Measurements from ENCODE around the gene PTCH2. TPM values are rescaled to one million over a fixed set of nuclear protein-coding genes. Genes with fewer than 3 reads are reported as not detected.
A peak's percentile ranks its signal among the peaks of the same experiment; 100 is the strongest.

PTCH2 gene
- total and polyA plus RNA-seq, 2 of the 13 experiments (the other 11 are each of a cell fraction or from before 2014, with no cell fraction given): 0.60 to 1.5 TPM

DNA sequence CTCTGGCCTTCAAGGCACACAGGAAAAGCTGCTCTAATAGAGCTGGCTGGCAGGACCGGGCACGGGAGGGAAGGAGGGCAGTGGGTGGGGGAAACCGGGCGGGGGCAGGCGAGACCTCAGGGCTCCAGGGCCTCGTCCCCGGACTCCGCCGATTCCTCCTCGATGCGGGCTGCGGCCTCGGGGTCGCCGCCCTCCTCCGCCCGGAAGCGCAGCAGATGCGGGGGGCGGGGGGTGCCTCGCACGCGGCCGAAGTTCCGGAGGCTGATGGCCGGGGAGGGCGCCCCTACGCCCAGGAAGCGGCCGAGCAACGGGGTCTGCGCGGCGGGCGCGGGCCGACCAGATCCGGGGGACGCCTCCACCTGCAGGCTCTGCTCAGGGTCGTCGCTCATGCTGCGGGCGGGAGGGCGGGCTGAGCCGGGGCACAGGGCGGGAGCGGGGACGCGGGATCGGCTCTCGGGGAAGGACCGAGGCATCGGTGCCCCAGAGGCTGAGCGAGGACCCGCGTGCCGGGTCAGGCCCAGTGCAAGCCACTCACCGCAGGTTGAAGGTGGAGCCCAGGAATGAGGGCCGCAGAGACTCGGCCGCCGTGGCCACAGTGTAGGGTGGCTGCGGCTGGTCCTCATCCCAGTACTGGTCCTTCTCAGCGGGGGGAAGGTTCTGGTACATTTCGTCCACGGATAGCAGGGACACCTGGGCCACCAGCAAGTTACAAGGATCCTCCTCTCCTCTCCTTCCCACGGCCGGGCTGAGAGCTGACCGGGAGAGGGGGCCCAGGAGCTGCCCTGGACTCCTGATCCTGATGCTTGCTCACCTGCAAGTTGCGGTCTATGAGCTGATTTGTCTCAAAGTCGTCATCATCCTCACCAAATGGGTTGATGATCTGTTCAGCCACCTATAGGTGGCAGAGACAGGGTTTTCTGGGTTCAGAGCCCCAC, 58.7 kb downstream of the PTCH2 start:
- in situ Hi-C loops (cut with HindIII; ENCODE audit: extremely low pct_ligation_motif_present, low pct_unique_long_range_greater_than_20kb) (no loop called here), intact Hi-C loops (cut with micrococcal nuclease; ENCODE audit: unreplicated experiment) (loop anchor here (5.0 kb wide), 2 partner anchors 33 to 52 kb away; partner anchors contain the start of gene RNU5D-1)
- FAIRE-seq: peak; percentile 63
- no peak overlapping the region for H2AFZ ChIP-seq (ENCODE audit: low read length)
- peaks cover 53% of the 10 kb centered on the region for H3K4me1 ChIP-seq (ENCODE audit: insufficient read depth, low read length)
- WGBS (ENCODE audit: low lambda C conversion rate): under 1% methylated on average over 22 of the region's 71 CpGs
- peak overlapping the region; percentile 54 to 79 (median 61) for H3K4me3 ChIP-seq (replicated peaks in 1 of 3; ENCODE audit: insufficient read depth in 1 of 3, low read depth in 2 of 3, low read length in 3 of 3)
- no peaks in the 10 kb centered on the region for H3K36me3 ChIP-seq (replicated peaks in 1 of 2; ENCODE audit: control insufficient read depth in 1 of 2, insufficient read depth in 2 of 2, low read length in 2 of 2)
- BruUV-seq (replicated peaks): no TSS peak
- peak; percentile 69 for ATAC-seq
- H4K20me1 ChIP-seq (ENCODE audit: insufficient read depth, low read length): peaks cover 4% of the 10 kb centered on the region; the same call in 1 of the 2 replicates
- CTCF ChIA-PET (ENCODE audit: low intra/inter-chr PET ratio, low total read pairs): interaction anchor here (0.8 kb wide), 1 partner anchor 53 kb away, joined by 3 read pairs; the partner anchor contains the start of gene RNU5D-1
- peaks cover 3 to 13% of the 10 kb centered on the region in 2 experiments; a peak in 2 of 5 replicates for H3K27me3 ChIP-seq (ENCODE audit: control insufficient read depth in 1 of 2, insufficient read depth in 2 of 2, low read length in 2 of 2)
- POLR2A ChIA-PET: interaction anchor here (0.6 to 3.6 kb wide), 15 partner anchors 9 to 519 kb away, joined by 3 to 47 read pairs (median 5); partner anchors contain the start of genes BTBD19, DYNLT4, EIF2B3 and PLK3
- no peaks in the 10 kb centered on the region for H3K79me2 ChIP-seq (ENCODE audit: insufficient read depth, low read length)
- H3K9me3 ChIP-seq (ENCODE audit: low read length): no peaks in the 10 kb centered on the region
- DNase-seq (ENCODE audit: low spot score): peak; percentile 59
- H3K27ac ChIP-seq (ENCODE audit: extremely low read length, insufficient read depth, low read length): peak overlapping the region; percentile 71
- H3K4me2 ChIP-seq (ENCODE audit: low read depth, low read length): peak overlapping the region; percentile 76
- H3K9ac ChIP-seq (ENCODE audit: insufficient read depth, low read depth, low read length): peak overlapping the region; percentile 83
- TF ChIP-seq ETV5 (CRISPR knock-in tag; IDR thresholded peaks at IDR 0.05; ENCODE audit: borderline replicate concordance): peak; percentile 96
- no peak for TF ChIP-seq MTF2 (CRISPR knock-in tag; IDR thresholded peaks at IDR 0.05; ENCODE audit: borderline replicate concordance)
- TF ChIP-seq SRF (IDR thresholded peaks at IDR 0.05; ENCODE audit: low read depth, low read length): no peak
- TF ChIP-seq NR2C2 (CRISPR knock-in tag; IDR thresholded peaks at IDR 0.05; ENCODE audit: borderline replicate concordance): no peak; the same call in 1 of the 2 replicates
- 0 out of 2 replicates have a peak, but pooled peaks have one; percentile 59 for TF ChIP-seq ELF1 (CRISPR knock-in tag; IDR thresholded peaks at IDR 0.05)
- TF ChIP-seq CREB1 (IDR thresholded peaks at IDR 0.05): no peak
- TF ChIP-seq CREB1 (CRISPR knock-in tag; IDR thresholded peaks at IDR 0.05): no peak
- TF ChIP-seq ADNP (CRISPR knock-in tag; IDR thresholded peaks at IDR 0.05): no peak
- TF ChIP-seq ZBTB34 (CRISPR knock-in tag; IDR thresholded peaks at IDR 0.05): peak; percentile 50; the same call in 1 of the 2 replicates
- no peak for TF ChIP-seq ZNF143 (CRISPR knock-in tag; IDR thresholded peaks at IDR 0.05)
- TF ChIP-seq ZNF10 (CRISPR knock-in tag; IDR thresholded peaks at IDR 0.05; ENCODE audit: borderline replicate concordance, low read depth): no peak
- TF ChIP-seq ZNF850 (CRISPR knock-in tag; conservative IDR thresholded peaks at IDR 0.05): peak; percentile 80; the same call in 1 of the 2 replicates
- TF ChIP-seq MIER2 (CRISPR knock-in tag; IDR thresholded peaks at IDR 0.05): no peak
- no peak for TF ChIP-seq MEF2D (CRISPR knock-in tag; IDR thresholded peaks at IDR 0.05)
- TF ChIP-seq, protein P1, sequence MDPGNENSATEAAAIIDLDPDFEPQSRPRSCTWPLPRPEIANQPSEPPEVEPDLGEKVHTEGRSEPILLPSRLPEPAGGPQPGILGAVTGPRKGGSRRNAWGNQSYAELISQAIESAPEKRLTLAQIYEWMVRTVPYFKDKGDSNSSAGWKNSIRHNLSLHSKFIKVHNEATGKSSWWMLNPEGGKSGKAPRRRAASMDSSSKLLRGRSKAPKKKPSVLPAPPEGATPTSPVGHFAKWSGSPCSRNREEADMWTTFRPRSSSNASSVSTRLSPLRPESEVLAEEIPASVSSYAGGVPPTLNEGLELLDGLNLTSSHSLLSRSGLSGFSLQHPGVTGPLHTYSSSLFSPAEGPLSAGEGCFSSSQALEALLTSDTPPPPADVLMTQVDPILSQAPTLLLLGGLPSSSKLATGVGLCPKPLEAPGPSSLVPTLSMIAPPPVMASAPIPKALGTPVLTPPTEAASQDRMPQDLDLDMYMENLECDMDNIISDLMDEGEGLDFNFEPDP (CRISPR knock-in tag; conservative IDR thresholded peaks at IDR 0.05): no peak
- TF ChIP-seq, protein P2, sequence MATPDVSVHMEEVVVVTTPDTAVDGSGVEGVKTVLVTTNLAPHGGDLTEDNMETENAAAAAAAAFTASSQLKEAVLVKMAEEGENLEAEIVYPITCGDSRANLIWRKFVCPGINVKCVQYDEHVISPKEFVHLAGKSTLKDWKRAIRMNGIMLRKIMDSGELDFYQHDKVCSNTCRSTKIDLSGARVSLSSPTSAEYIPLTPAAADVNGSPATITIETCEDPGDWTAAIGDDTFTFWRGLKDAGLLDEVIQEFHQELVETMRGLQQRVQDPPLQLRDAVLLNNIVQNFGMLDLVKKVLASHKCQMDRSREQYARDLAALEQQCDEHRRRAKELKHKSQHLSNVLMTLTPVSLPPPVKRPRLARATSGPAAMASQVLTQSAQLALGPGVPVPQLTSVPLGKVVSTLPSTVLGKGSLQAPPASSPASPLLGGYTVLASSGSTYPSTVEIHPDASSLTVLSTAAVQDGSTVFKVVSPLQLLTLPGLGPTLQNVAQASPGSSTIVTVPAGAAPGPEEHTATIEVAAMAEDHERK (CRISPR knock-in tag; IDR thresholded peaks at IDR 0.05; ENCODE audit: low read depth): no peak; the same call in 1 of the 2 replicates
- TF ChIP-seq ZNF33A (CRISPR knock-in tag; IDR thresholded peaks at IDR 0.05; ENCODE audit: borderline replicate concordance): no peak
- TF ChIP-seq, protein P3, sequence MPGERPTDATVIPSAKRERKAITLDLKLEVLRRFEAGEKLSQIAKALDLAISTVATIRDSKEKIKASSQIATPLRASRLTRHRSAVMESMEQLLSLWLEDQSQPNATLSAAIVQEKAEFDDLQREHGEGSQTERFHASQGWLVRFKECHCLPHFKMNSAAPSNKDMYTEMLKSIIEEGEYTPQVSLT (CRISPR knock-in tag; IDR thresholded peaks at IDR 0.05; ENCODE audit: borderline replicate concordance, low read depth): no peak
- TF ChIP-seq GATAD2A (CRISPR knock-in tag; IDR thresholded peaks at IDR 0.05): peak; percentile 45; the same call in 1 of the 2 replicates

All from HepG2 (cell line).